Stomach (tissue), 4 donors: ENCODE measurements around the gene BMP2.

Source experiments
- CTCF ChIP-seq, 7 experiments: fragments of 450-650 bp in 4 of 7; fragments of 200-600 bp in 3 of 7; sonication (generic) in 3 of 7; IDR thresholded peaks; one replicate each; pipeline ENCODE4 v1.5.1; 2016 to 2019; ENCODE audit warnings: antibody characterized with exemption in 7 of 7, control low read depth in 2 of 7, mild to moderate bottlenecking in 1 of 7
- EP300 ChIP-seq: sonication (generic); formaldehyde crosslinking; IDR thresholded peaks from one replicate; pipeline ENCODE4 v1.6.1; 2017; ENCODE audit warnings: antibody characterized with exemption
- POLR2A ChIP-seq, 4 donors: fragments of 450-650 bp; IDR thresholded peaks; one replicate each; pipeline ENCODE4 v1.6.1; 2016; ENCODE audit warnings: antibody characterized with exemption in 4 of 4, control low read depth in 2 of 4, mild to moderate bottlenecking in 1 of 4, moderate library complexity in 1 of 4
- POLR2AphosphoS5 ChIP-seq, 3 donors: sonication (generic); formaldehyde crosslinking; IDR thresholded peaks; one replicate each; pipeline ENCODE4 v1.6.1; 2016; ENCODE audit warnings: antibody characterized with exemption in 3 of 3

GRCh38 chr20:6767536-6768227 lies at the start of gene BMP2:
- TF ChIP-seq CTCF (IDR thresholded peaks at IDR 0.05): peak in 1 of 7 experiments; percentile 30
- TF ChIP-seq EP300: no peak
- no peak for TF ChIP-seq POLR2A (IDR thresholded peaks at IDR 0.05)
- no peak for TF ChIP-seq POLR2AphosphoS5 (IDR thresholded peaks at IDR 0.05)
